GM23248 (cell line): ENCODE measurements around the gene UBN1.

Experiments used
- EZH2 ChIP-seq: fragments of 200-600 bp; sonication (generic); IDR thresholded peaks from 2 replicates; pipeline ENCODE4 v1.6.1; 2018; ENCODE audit warnings: antibody characterized with exemption, mild to moderate bottlenecking; ENCODE audit not compliant: insufficient read depth, poor library complexity, severe bottlenecking
- EZH2phosphoT487 ChIP-seq: fragments of 200-600 bp; sonication (generic); IDR thresholded peaks from 2 replicates; pipeline ENCODE4 v1.6.1; 2018; ENCODE audit warnings: antibody characterized with exemption, moderate library complexity, mild to moderate bottlenecking, low read depth; ENCODE audit not compliant: insufficient read depth

- TF ChIP-seq EZH2: no peak
- no peak for TF ChIP-seq EZH2phosphoT487
Observed at GRCh38 chr16:4862639-4863038, 15.4 kb downstream of the UBN1 start.
